ENCODE measurements around the gene SHKBP1. TPM values are rescaled to one million over a fixed set of nuclear protein-coding genes. Genes with fewer than 3 reads are reported as not detected.
A peak's percentile ranks its signal among the peaks of the same experiment; 100 is the strongest.

The SHKBP1 gene
- total RNA-seq, 1 donor from 2014 or later, result 102 TPM

- Mint-ChIP-seq H3K4me1 (ENCODE audit: low read depth) (peaks cover 12% of the 10 kb centered on the region), H3K9me3 (no peaks in the 10 kb centered on the region), H3K27ac (no peak overlapping the region), H3K27me3 (ENCODE audit: insufficient read depth) (peaks cover 13% of the 10 kb centered on the region), H3K4me3 (no peak overlapping the region), H3K36me3 (ENCODE audit: low read depth) (peaks cover 14% of the 10 kb centered on the region)
- no peak for DNase-seq (ENCODE audit: low spot score)
- intact Hi-C loops (cut with micrococcal nuclease), result no loop called here
These were observed 15.5 kb downstream of the SHKBP1 start for GRCh38 chr19:40592170-40592569.

- intact Hi-C loops (cut with micrococcal nuclease), result no loop called here
- H3K27ac Mint-ChIP-seq, result peak overlapping the region; percentile 66
These were observed 17.6 kb downstream of the SHKBP1 start for GRCh38 chr19:40594255-40594654.

DNA sequence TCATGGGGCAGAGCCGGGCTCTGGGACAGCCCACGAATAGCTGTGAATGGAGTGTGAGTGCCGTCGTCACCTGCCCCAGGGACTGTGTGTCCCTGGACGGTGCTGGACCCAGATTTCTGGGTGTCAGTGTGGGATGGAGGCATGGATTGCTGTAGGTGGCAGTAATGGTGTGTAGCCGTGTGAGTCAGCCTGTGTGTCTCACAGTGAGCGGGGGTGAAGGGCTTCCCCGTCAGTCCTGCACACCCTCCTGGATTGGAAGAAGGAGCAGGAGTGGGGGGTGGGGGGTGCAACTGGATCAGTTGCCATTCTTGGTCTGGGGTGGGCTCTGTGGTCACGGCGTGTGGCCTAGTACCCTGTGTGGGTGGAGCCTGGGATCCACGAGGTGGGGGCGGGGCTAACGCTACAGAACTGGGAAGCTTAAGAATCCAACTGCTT lies 18.0 kb downstream of the SHKBP1 start:
- peaks cover 32% of the 10 kb centered on the region for H3K4me1 Mint-ChIP-seq (ENCODE audit: low read depth)
- peaks cover 2% of the 10 kb centered on the region for H3K36me3 Mint-ChIP-seq (ENCODE audit: low read depth)
- H3K27me3 Mint-ChIP-seq (ENCODE audit: insufficient read depth), result peaks cover 32% of the 10 kb centered on the region
- H3K9me3 Mint-ChIP-seq, result no peaks in the 10 kb centered on the region
- H3K27ac Mint-ChIP-seq, result peak overlapping the region; percentile 66
- DNase-seq (ENCODE audit: low spot score), result no peak
- H3K4me3 Mint-ChIP-seq, result no peak overlapping the region
- intact Hi-C loops (cut with micrococcal nuclease), result no loop called here

More at GRCh38 chr19:40594255-40594654, 17.6 kb downstream of the SHKBP1 start:
- peaks cover 28% of the 10 kb centered on the region for H3K4me1 Mint-ChIP-seq (ENCODE audit: low read depth)
- H3K36me3 Mint-ChIP-seq (ENCODE audit: low read depth), result peaks cover 2% of the 10 kb centered on the region
- H3K9me3 Mint-ChIP-seq, result no peaks in the 10 kb centered on the region
- no peak for DNase-seq (ENCODE audit: low spot score)
- no peak overlapping the region for H3K4me3 Mint-ChIP-seq
- peaks cover 29% of the 10 kb centered on the region for H3K27me3 Mint-ChIP-seq (ENCODE audit: insufficient read depth)

DNA sequence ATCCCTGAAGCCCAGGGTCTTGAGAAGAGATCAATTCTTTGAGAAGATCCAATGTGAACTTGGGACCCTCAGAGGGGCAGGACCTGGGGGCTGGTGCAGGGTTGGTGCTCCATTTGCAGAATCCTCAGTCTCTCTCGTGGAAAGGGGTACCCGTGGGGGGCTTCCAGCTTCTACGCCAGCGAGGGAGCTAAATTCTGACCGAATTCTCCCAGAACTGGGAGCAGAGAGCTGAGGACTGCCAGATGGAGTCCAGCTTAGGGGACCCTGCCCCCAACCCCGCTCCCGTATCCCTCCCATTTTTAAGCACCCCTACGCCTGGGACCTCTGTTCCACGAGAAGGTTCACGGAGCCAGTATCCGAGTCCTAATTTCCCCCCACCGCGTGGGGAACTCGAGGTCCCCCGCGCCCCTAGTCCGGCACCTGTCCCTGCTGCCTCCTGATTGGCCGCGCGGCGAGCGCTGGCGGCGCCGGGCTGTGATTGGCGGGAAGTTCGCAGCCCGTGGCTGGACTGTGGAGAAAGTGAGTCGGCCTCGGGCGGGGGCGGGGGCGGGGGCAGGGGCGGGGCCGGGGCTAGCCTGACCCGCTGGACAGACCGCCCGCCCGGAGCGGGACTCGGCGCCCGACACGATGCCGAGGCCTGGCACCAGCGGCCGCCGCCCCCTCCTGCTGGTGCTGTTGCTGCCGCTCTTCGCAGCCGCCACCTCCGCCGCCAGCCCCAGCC lies 20.1 kb downstream of the SHKBP1 start:
- no peak for DNase-seq (ENCODE audit: low spot score)
- H3K4me3 Mint-ChIP-seq, result no peak overlapping the region

GRCh38 chr19:40597329-40597838 lies 20.7 kb downstream of the SHKBP1 start:
- Mint-ChIP-seq H3K36me3 (ENCODE audit: low read depth) (no peaks in the 10 kb centered on the region), H3K27me3 (ENCODE audit: insufficient read depth) (peaks cover 49% of the 10 kb centered on the region), H3K9me3 (no peaks in the 10 kb centered on the region), H3K27ac (no peak overlapping the region), H3K4me3 (peak overlapping the region; percentile 23), H3K4me1 (ENCODE audit: low read depth) (peaks cover 46% of the 10 kb centered on the region)
- no peak for DNase-seq (ENCODE audit: low spot score)
- intact Hi-C loops (cut with micrococcal nuclease), result no loop called here

More for the DNA sequence above, 20.1 kb downstream of the SHKBP1 start:
- H3K4me1 Mint-ChIP-seq (ENCODE audit: low read depth), result peaks cover 42% of the 10 kb centered on the region
- H3K27me3 Mint-ChIP-seq (ENCODE audit: insufficient read depth), result peaks cover 44% of the 10 kb centered on the region
- intact Hi-C loops (cut with micrococcal nuclease), result no loop called here
- H3K27ac Mint-ChIP-seq, result no peak overlapping the region
- H3K36me3 Mint-ChIP-seq (ENCODE audit: low read depth), result peaks cover 2% of the 10 kb centered on the region
- no peaks in the 10 kb centered on the region for H3K9me3 Mint-ChIP-seq

GRCh38 chr19:40598121-40598917 lies 21.6 kb downstream of the SHKBP1 start:
- peak; percentile 80 for DNase-seq (ENCODE audit: low spot score)
- Mint-ChIP-seq H3K4me3 (no peak overlapping the region), H3K4me1 (ENCODE audit: low read depth) (peaks cover 50% of the 10 kb centered on the region), H3K27ac (peak overlapping the region; percentile 40), H3K9me3 (no peaks in the 10 kb centered on the region), H3K36me3 (ENCODE audit: low read depth) (no peaks in the 10 kb centered on the region), H3K27me3 (ENCODE audit: insufficient read depth) (peaks cover 49% of the 10 kb centered on the region)
- intact Hi-C loops (cut with micrococcal nuclease), result loop anchor here (1.0 to 2.0 kb wide), 5 partner anchors 16 to 293 kb away; no protein-coding TSS in a partner anchor

- Mint-ChIP-seq H3K36me3 (ENCODE audit: low read depth) (no peaks in the 10 kb centered on the region), H3K27ac (peak overlapping the region; percentile 3), H3K9me3 (no peaks in the 10 kb centered on the region), H3K4me3 (no peak overlapping the region), H3K4me1 (ENCODE audit: low read depth) (peaks cover 56% of the 10 kb centered on the region), H3K27me3 (ENCODE audit: insufficient read depth) (peaks cover 49% of the 10 kb centered on the region)
- DNase-seq (ENCODE audit: low spot score), result no peak
- intact Hi-C loops (cut with micrococcal nuclease), result loop anchor here (1.0 to 2.0 kb wide), 5 partner anchors 16 to 294 kb away; no protein-coding TSS in a partner anchor
These were observed 22.2 kb downstream of the SHKBP1 start for GRCh38 chr19:40598918-40599307.

- no peaks in the 10 kb centered on the region for H3K36me3 Mint-ChIP-seq (ENCODE audit: low read depth)
- peak overlapping the region; percentile 3 for H3K27ac Mint-ChIP-seq
- H3K4me1 Mint-ChIP-seq (ENCODE audit: low read depth), result peaks cover 56% of the 10 kb centered on the region
- peaks cover 49% of the 10 kb centered on the region for H3K27me3 Mint-ChIP-seq (ENCODE audit: insufficient read depth)
- H3K9me3 Mint-ChIP-seq, result no peaks in the 10 kb centered on the region
- intact Hi-C loops (cut with micrococcal nuclease), result loop anchor here (2.0 kb wide), 1 partner anchor 15 kb away; no protein-coding TSS in a partner anchor
- H3K4me3 Mint-ChIP-seq, result peak overlapping the region; percentile 27
- DNase-seq (ENCODE audit: low spot score), result no peak
These were observed 22.7 kb downstream of the SHKBP1 start for GRCh38 chr19:40599331-40599901.

GRCh38 chr19:40599902-40600569 lies 23.4 kb downstream of the SHKBP1 start:
- no peaks in the 10 kb centered on the region for H3K36me3 Mint-ChIP-seq (ENCODE audit: low read depth)
- no peak for DNase-seq (ENCODE audit: low spot score)
- H3K27me3 Mint-ChIP-seq (ENCODE audit: insufficient read depth), result peaks cover 46% of the 10 kb centered on the region
- H3K9me3 Mint-ChIP-seq, result no peaks in the 10 kb centered on the region
- H3K27ac Mint-ChIP-seq, result no peak overlapping the region
- peaks cover 55% of the 10 kb centered on the region for H3K4me1 Mint-ChIP-seq (ENCODE audit: low read depth)
- intact Hi-C loops (cut with micrococcal nuclease), result loop anchor here (2.0 to 10.0 kb wide), 2 partner anchors 15 to 455 kb away; no protein-coding TSS in a partner anchor
- peak overlapping the region; percentile 27 for H3K4me3 Mint-ChIP-seq

DNA sequence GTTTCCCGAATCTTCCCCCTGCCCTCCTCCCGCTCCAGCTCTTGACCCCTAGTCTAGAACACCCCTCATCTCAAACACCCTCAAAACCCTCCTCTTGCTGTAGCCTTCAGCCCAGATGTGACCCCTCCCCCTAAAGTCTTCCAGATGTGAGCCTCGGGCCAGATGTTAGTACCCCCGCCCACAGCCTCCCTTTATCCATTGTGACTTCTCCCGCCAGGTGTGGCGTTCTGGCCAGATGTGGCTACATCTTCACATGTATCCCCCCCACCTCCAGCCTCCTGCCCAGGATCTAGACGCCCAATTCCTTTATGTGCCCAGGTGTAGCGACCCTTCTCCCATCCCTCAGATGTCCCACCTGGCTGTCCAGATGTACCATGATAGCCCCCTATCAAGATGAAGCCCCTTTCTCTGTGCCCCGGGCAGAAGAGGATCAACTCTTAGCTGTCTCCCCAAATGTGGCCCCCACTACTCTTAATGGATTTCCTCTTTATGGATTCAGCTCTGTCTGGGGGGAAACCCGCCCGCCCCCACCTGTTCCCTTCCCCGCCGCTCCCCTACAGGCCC lies 24.0 kb downstream of the SHKBP1 start:
- peaks cover 46% of the 10 kb centered on the region for H3K27me3 Mint-ChIP-seq (ENCODE audit: insufficient read depth)
- no peak overlapping the region for H3K27ac Mint-ChIP-seq
- H3K36me3 Mint-ChIP-seq (ENCODE audit: low read depth), result no peaks in the 10 kb centered on the region
- DNase-seq (ENCODE audit: low spot score), result no peak
- intact Hi-C loops (cut with micrococcal nuclease), result loop anchor here (10.0 kb wide), 1 partner anchor 456 kb away; no protein-coding TSS in a partner anchor
- peaks cover 58% of the 10 kb centered on the region for H3K4me1 Mint-ChIP-seq (ENCODE audit: low read depth)
- H3K9me3 Mint-ChIP-seq, result no peaks in the 10 kb centered on the region
- H3K4me3 Mint-ChIP-seq, result peak overlapping the region; percentile 19

DNA sequence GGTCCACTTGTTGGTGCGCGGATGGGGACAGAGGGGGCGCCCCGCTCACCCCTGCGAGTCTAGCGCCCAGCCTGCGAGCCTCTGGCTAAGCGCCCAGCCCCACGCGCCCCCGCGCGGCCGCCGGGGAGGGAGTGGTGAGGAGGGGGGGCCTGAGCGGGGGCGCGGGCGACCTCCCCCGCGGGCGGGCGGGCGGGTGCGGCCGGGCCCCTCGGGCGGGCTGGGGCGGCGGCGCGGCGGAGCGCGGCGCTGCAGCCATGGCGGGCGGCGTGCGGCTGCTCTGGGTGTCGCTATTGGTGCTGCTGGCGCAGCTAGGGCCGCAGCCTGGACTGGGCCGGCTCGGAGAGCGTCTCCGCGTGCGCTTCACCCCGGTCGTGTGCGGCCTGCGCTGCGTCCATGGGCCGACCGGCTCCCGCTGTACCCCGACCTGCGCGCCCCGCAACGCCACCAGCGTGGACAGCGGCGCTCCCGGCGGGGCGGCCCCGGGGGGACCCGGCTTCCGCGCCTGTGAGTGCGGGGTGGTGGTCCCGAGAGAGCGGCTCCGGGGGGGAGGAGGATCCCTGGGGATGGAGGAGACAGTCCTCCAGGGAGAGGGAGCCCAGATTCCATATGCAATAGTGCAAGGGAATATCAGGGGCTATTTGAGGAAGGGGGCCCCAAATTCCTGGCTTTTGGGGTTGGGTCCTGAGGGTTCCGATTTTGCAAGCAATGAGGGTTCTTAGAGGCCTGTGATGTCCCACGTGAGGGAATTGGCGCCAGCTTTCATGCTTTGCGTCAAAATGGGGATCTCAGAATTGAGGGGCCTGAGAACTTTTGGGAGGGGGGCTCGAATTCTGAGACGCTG lies 24.7 kb downstream of the SHKBP1 start, which contains the start of gene LTBP4:
LTBP4 (plus strand) TSS at position 236 of the 841 bp plus-strand sequence; CDS start at position 255, 19 bp downstream.
- no peak for DNase-seq (ENCODE audit: low spot score)
- no peaks in the 10 kb centered on the region for H3K36me3 Mint-ChIP-seq (ENCODE audit: low read depth)
- intact Hi-C loops (cut with micrococcal nuclease), result loop anchor here (10.0 kb wide), 1 partner anchor 457 kb away; no protein-coding TSS in a partner anchor
- H3K4me1 Mint-ChIP-seq (ENCODE audit: low read depth), result peaks cover 63% of the 10 kb centered on the region
- peaks cover 40% of the 10 kb centered on the region for H3K27me3 Mint-ChIP-seq (ENCODE audit: insufficient read depth)
- peak within 1 kb of the TSS; percentile 65 for H3K4me3 Mint-ChIP-seq
- peak within 1 kb of the TSS; percentile 76 for H3K27ac Mint-ChIP-seq
- H3K9me3 Mint-ChIP-seq, result no peaks in the 10 kb centered on the region
